ENCODE measurements around the gene LIMCH1.

DNA sequence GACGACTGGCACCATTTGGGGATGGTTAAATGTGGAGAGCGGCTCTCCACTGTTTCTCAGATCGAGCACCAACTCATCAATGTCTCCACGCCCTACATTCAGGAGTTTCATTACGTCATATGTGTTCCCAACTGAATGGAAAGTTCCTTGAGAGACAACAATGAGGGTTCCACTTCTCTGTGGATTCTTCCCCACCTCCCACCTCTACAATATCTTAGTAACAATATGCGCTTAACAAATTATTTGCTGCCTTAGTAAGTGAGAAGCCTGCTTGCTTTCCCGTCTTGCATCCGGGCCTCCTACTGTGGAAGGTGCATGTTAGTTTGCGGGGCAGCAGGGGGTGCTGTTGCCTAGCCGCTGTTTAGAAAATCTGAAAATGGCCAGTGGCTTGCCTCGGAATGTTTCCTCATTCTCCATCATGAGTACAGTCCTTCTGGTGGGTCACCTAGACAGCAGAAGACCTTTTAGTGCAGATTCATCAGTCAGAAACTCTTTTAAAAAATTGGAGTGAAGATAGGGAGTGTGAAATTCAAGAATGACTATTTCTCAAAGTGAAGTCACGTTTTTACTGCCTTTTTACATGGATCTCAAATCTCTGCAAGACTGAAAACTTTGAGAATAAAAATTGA, 154.9 kb downstream of the LIMCH1 start:
- TF ChIP-seq CTCF (optimal IDR thresholded peaks at IDR 0.05 in 1 of 3, IDR thresholded peaks at IDR 0.05 in 1 of 3, conservative IDR thresholded peaks at IDR 0.05 in 1 of 3; ENCODE audit: extremely low read depth in 1 of 3, insufficient read depth in 2 of 3, low read length in 3 of 3) (peak; percentile 89 to 94 (median 91)), EZH2 (IDR thresholded peaks at IDR 0.05; ENCODE audit: low read length) (no peak)

Data from keratinocyte (primary cell).